Neutrophil (primary cell): ENCODE data around the gene INS.

Source experiments
- H3K27ac ChIP-seq: fragments of 200-600 bp; sonication (generic); 2 replicates; pipeline ENCODE4 v1.5.1; 2016; ENCODE audit warnings: mild to moderate bottlenecking, moderate library complexity
- H3K27me3 ChIP-seq: fragments of 200-600 bp; sonication (generic); 2 replicates; pipeline ENCODE4 v1.6.0; 2016; ENCODE audit warnings: mild to moderate bottlenecking
- H3K36me3 ChIP-seq: fragments of 200-600 bp; sonication (generic); 2 replicates; pipeline ENCODE4 v1.5.1; 2017
- H3K4me1 ChIP-seq, 2 experiments: fragments of 200-600 bp in 1 of 2; sonication (generic) in 1 of 2; 1 replicate in 1 of 2; 2 replicates in 1 of 2; pipeline versions ENCODE4 v1.5.1 to v1.6.1; 2013 to 2016; ENCODE audit warnings: low read depth in 1 of 2, low read length in 1 of 2, mild to moderate bottlenecking in 1 of 2, moderate library complexity in 1 of 2; ENCODE audit not compliant: control insufficient read depth in 1 of 2, insufficient read depth in 1 of 2
- H3K4me3 ChIP-seq, 2 experiments: fragments of 200-600 bp in 1 of 2; sonication (generic) in 1 of 2; 1 replicate in 1 of 2; 2 replicates in 1 of 2; pipeline ENCODE4 v1.5.1; 2013 to 2016; ENCODE audit warnings: low read depth in 1 of 2, low read length in 1 of 2, mild to moderate bottlenecking in 1 of 2, moderate library complexity in 1 of 2
- H3K9me3 ChIP-seq: fragments of 200-600 bp; sonication (generic); 2 replicates; pipeline ENCODE4 v1.5.1; 2016
- CTCF ChIP-seq: fragments of 200-600 bp; sonication (generic); IDR thresholded peaks from 2 replicates; pipeline ENCODE4 v1.5.1; 2016; ENCODE audit warnings: antibody characterized with exemption

The INS gene

GRCh38 chr11:2186669-2187279, 25.8 kb upstream of the INS start:
- Histone ChIP-seq H3K4me3 (no peak overlapping the region), H3K4me1 (peaks cover 5 to 10% of the 10 kb centered on the region in 2 experiments), H3K9me3 (no peaks in the 10 kb centered on the region), H3K27me3 (peaks cover 54% of the 10 kb centered on the region), H3K36me3 (no peaks in the 10 kb centered on the region), H3K27ac (no peak overlapping the region)
- no peak for TF ChIP-seq CTCF

- no peaks in the 10 kb centered on the region for H3K9me3 ChIP-seq
- peaks cover 44% of the 10 kb centered on the region for H3K27me3 ChIP-seq
- no peak overlapping the region for H3K4me3 ChIP-seq
- no peak for TF ChIP-seq CTCF
- no peaks in the 10 kb centered on the region for H3K36me3 ChIP-seq
- no peaks in the 10 kb centered on the region for H3K4me1 ChIP-seq
- H3K27ac ChIP-seq = no peak overlapping the region
Measured at GRCh38 chr11:2185324-2186085, 24.5 kb upstream of the INS start.

GRCh38 chr11:2182692-2183474, 21.9 kb upstream of the INS start:
- TF ChIP-seq CTCF = no peak
- no peaks in the 10 kb centered on the region for H3K4me1 ChIP-seq
- H3K9me3 ChIP-seq = no peaks in the 10 kb centered on the region
- H3K36me3 ChIP-seq = no peaks in the 10 kb centered on the region
- H3K27me3 ChIP-seq = peaks cover 37% of the 10 kb centered on the region
- H3K4me3 ChIP-seq = no peak overlapping the region
- no peak overlapping the region for H3K27ac ChIP-seq

GRCh38 chr11:2182075-2182474, 21.1 kb upstream of the INS start:
- Histone ChIP-seq H3K27ac (no peak overlapping the region), H3K4me1 (no peaks in the 10 kb centered on the region)
- TF ChIP-seq CTCF = no peak

GRCh38 chr11:2180789-2181370, 19.9 kb upstream of the INS start:
- no peak overlapping the region for H3K27ac ChIP-seq
- no peaks in the 10 kb centered on the region for H3K4me1 ChIP-seq
- no peaks in the 10 kb centered on the region for H3K9me3 ChIP-seq
- no peak overlapping the region for H3K4me3 ChIP-seq
- no peaks in the 10 kb centered on the region for H3K36me3 ChIP-seq
- peaks cover 20% of the 10 kb centered on the region for H3K27me3 ChIP-seq
- no peak for TF ChIP-seq CTCF

More at GRCh38 chr11:2182075-2182474, 21.1 kb upstream of the INS start:
- Histone ChIP-seq H3K27me3 (peaks cover 32% of the 10 kb centered on the region), H3K4me3 (no peak overlapping the region), H3K9me3 (no peaks in the 10 kb centered on the region), H3K36me3 (no peaks in the 10 kb centered on the region)
